Body of pancreas (tissue), 4 donors: ENCODE measurements around the gene CMPK2.

Experiments used
- POLR2A ChIP-seq, 3 donors: fragments of 450-650 bp; IDR thresholded peaks; one replicate each; pipeline ENCODE4 v1.6.1; 2016; ENCODE audit warnings: antibody characterized with exemption in 3 of 3, mild to moderate bottlenecking in 2 of 3
- TF ChIP-seq, protein P1 (sequence below), 7 experiments: fragments of 450-650 bp in 4 of 7; fragments of 200-600 bp in 3 of 7; sonication (generic) in 3 of 7; IDR thresholded peaks; one replicate each; pipeline ENCODE4 v1.5.1; 2016 to 2019; ENCODE audit warnings: antibody characterized with exemption in 7 of 7

DNA sequence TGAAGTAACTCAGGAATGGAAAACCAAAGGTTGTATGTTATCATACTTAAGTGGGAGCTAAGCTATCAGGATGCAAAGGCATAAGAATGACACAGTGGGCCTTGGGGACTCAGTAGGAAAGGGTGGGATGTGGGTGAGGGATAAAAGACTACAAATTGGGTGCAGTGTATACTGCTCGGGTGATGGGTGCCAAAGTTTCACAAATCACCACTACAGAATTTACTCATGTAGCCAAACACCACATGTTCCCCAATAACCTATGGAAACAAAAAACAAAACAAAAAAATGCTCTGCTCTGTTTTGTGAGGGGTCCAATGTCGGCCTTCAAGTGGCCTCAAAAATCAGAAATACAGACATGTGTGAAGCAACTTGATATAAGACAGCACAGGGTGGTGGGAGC lies 42.6 kb upstream of the CMPK2 start:
- TF ChIP-seq, protein P1, sequence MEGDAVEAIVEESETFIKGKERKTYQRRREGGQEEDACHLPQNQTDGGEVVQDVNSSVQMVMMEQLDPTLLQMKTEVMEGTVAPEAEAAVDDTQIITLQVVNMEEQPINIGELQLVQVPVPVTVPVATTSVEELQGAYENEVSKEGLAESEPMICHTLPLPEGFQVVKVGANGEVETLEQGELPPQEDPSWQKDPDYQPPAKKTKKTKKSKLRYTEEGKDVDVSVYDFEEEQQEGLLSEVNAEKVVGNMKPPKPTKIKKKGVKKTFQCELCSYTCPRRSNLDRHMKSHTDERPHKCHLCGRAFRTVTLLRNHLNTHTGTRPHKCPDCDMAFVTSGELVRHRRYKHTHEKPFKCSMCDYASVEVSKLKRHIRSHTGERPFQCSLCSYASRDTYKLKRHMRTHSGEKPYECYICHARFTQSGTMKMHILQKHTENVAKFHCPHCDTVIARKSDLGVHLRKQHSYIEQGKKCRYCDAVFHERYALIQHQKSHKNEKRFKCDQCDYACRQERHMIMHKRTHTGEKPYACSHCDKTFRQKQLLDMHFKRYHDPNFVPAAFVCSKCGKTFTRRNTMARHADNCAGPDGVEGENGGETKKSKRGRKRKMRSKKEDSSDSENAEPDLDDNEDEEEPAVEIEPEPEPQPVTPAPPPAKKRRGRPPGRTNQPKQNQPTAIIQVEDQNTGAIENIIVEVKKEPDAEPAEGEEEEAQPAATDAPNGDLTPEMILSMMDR (IDR thresholded peaks at IDR 0.05), result no peak
- no peak for TF ChIP-seq POLR2A (IDR thresholded peaks at IDR 0.05)
